Breast epithelium (tissue), 4 donors: ENCODE data around the gene MEPCE. TPM values are rescaled to one million over a fixed set of nuclear protein-coding genes. Genes with fewer than 3 reads are reported as not detected.

Experiments
- DNase-seq, 2 donors: peaks; one replicate each; pipeline ENCODE4 v3.0.0-alpha.2; 2019; ENCODE audit warnings: low spot score in 2 of 2
- H3K27ac ChIP-seq, 2 donors: fragments of 200-600 bp; sonication (generic) in 1 of 2; one replicate each; pipeline ENCODE4 v1.5.1; 2016 to 2019; ENCODE audit warnings: mild to moderate bottlenecking in 1 of 2
- H3K27me3 ChIP-seq, 2 donors: fragments of 200-600 bp; sonication (generic) in 1 of 2; one replicate each; pipeline versions ENCODE4 v1.5.1 to v1.6.0; 2017 to 2019; ENCODE audit warnings: control low read depth in 1 of 2, mild to moderate bottlenecking in 1 of 2
- H3K36me3 ChIP-seq: fragments of 200-600 bp; one replicate; pipeline ENCODE4 v1.5.1; 2019
- H3K4me1 ChIP-seq, 2 donors: fragments of 200-600 bp; sonication (generic); one replicate each; pipeline ENCODE4 v1.5.1; 2016 to 2019; ENCODE audit warnings: control low read depth in 1 of 2
- H3K4me3 ChIP-seq, 3 donors: fragments of 200-600 bp; sonication (generic); 1 replicate in 2 of 3; 2 replicates in 1 of 3; pipeline ENCODE4 v1.5.1; 2016 to 2019; ENCODE audit warnings: mild to moderate bottlenecking in 3 of 3, moderate library complexity in 2 of 3
- H3K9me3 ChIP-seq, 2 donors: fragments of 200-600 bp; sonication (generic) in 1 of 2; one replicate each; pipeline ENCODE4 v1.5.1; 2016 to 2019; ENCODE audit warnings: control low read depth in 1 of 2
- CTCF ChIP-seq, 3 donors: fragments of 450-650 bp; IDR thresholded peaks; one replicate each; pipeline ENCODE4 v1.5.1; 2016 to 2017; ENCODE audit warnings: antibody characterized with exemption in 3 of 3, mild to moderate bottlenecking in 3 of 3, moderate library complexity in 3 of 3
- POLR2A ChIP-seq: fragments of 450-650 bp; IDR thresholded peaks from one replicate; pipeline ENCODE4 v1.6.1; 2016; ENCODE audit warnings: antibody characterized with exemption, mild to moderate bottlenecking, moderate library complexity
- POLR2AphosphoS5 ChIP-seq, 3 donors: sonication (generic); formaldehyde crosslinking; IDR thresholded peaks; one replicate each; pipeline ENCODE4 v1.6.1; 2017; ENCODE audit warnings: antibody characterized with exemption in 3 of 3
- intact Hi-C: fragments of 100-400 bp; cut with DNase I; formaldehyde crosslinking; loops from one replicate; pipeline ENCODE4 v1.15.1; 2023; ENCODE audit warnings: low total_unique reads
- total RNA-seq, 3 donors: library from RNA; depleted of rRNA; stranded (reverse); fragments of >200 nt; gene quantifications; one replicate each; pipeline ENCODE4 v1.1.0, GENCODE V29; 2016

MEPCE gene
- total RNA-seq, 3 donors from 2014 or later: 26.5 to 41.4 (median 40.6) TPM

- TF ChIP-seq CTCF (IDR thresholded peaks at IDR 0.05): no peak
- TF ChIP-seq POLR2AphosphoS5 (IDR thresholded peaks at IDR 0.05): no peak
- no peak for TF ChIP-seq POLR2A
- no peak for DNase-seq
- H3K4me1 ChIP-seq: peaks cover 9% of the 10 kb centered on the region in 2 donors
- H3K36me3 ChIP-seq: no peaks in the 10 kb centered on the region
- no peaks in the 10 kb centered on the region for H3K9me3 ChIP-seq
- no peaks in the 10 kb centered on the region for H3K27me3 ChIP-seq
- intact Hi-C loops: no loop called here
- H3K27ac ChIP-seq: no peak overlapping the region
- H3K4me3 ChIP-seq: no peak overlapping the region
Observed at GRCh38 chr7:100481466-100481865, 51.8 kb downstream of the MEPCE start.

- no peak for DNase-seq
- Histone ChIP-seq H3K27me3 (no peaks in the 10 kb centered on the region), H3K4me1 (peaks cover 4 to 5% of the 10 kb centered on the region in 2 donors), H3K36me3 (no peaks in the 10 kb centered on the region), H3K27ac (peak overlapping the region; percentile 29 to 36), H3K9me3 (no peaks in the 10 kb centered on the region), H3K4me3 (peak overlapping the region; percentile 52 to 83 (median 69))
- intact Hi-C loops: no loop called here
- TF ChIP-seq POLR2AphosphoS5 (IDR thresholded peaks at IDR 0.05) (no peak), CTCF (IDR thresholded peaks at IDR 0.05) (no peak), POLR2A (no peak)
Observed at GRCh38 chr7:100482728-100483089, 53.1 kb downstream of the MEPCE start.

- intact Hi-C loops: no loop called here
- Histone ChIP-seq H3K27ac (peak overlapping the region; percentile 36 to 64), H3K4me1 (peaks cover 4 to 5% of the 10 kb centered on the region in 2 donors), H3K27me3 (no peaks in the 10 kb centered on the region), H3K36me3 (no peaks in the 10 kb centered on the region), H3K9me3 (no peaks in the 10 kb centered on the region), H3K4me3 (peak overlapping the region; percentile 52 to 83 (median 69))
- TF ChIP-seq CTCF (IDR thresholded peaks at IDR 0.05) (peak; percentile 58 to 98 (median 70)), POLR2AphosphoS5 (IDR thresholded peaks at IDR 0.05) (no peak), POLR2A (no peak)
- DNase-seq: peak in 1 of 2 donors; percentile 71
Observed at GRCh38 chr7:100483090-100483721, 53.6 kb downstream of the MEPCE start.

Other genes starting within 250 kb of the MEPCE start
- gene PVRIG, start 209.9 kb upstream of the MEPCE start, total RNA-seq: 1 to 10 TPM in 1 of 3 donors, under 1 TPM in 2; 0.32 to 1.2 (median 0.66) TPM
- gene SPDYE3, start 122.1 kb upstream of the MEPCE start, total RNA-seq: not detected
- 10 to 100 TPM; 33.8 to 100.0 (median 75.4) TPM for gene PILRB, start 71.7 kb upstream of the MEPCE start, total RNA-seq
- gene PILRA, start 56.3 kb upstream of the MEPCE start, total RNA-seq: 1 to 10 TPM; 4.3 to 9.9 (median 7.9) TPM
- 10 to 100 TPM in 1 of 3 donors, 1 to 10 TPM in 2; 3.9 to 12.6 (median 8.6) TPM for gene ZCWPW1, start 1.1 kb upstream of the MEPCE start, total RNA-seq
- 10 to 100 TPM; 14.1 to 42.6 (median 32.6) TPM for gene PPP1R35, start 6.7 kb downstream of the MEPCE start, total RNA-seq
- gene SPACDR, start 34.4 kb downstream of the MEPCE start, total RNA-seq: not detected
- 10 to 100 TPM; 17.0 to 23.7 (median 19.7) TPM for gene TSC22D4, start 49.4 kb downstream of the MEPCE start, total RNA-seq
- gene NYAP1, start 54.1 kb downstream of the MEPCE start, total RNA-seq: under 1 TPM; 0.48 to 0.66 (median 0.59) TPM
- gene AGFG2, start 109.4 kb downstream of the MEPCE start, total RNA-seq: 10 to 100 TPM; 12.2 to 24.7 (median 18.7) TPM
- 1 to 10 TPM in 1 of 3 donors, under 1 TPM in 2; 0.96 to 2.2 (median 0.98) TPM for gene SAP25, start 144.1 kb downstream of the MEPCE start, total RNA-seq
- 10 to 100 TPM; 49.6 to 89.1 (median 88.1) TPM for gene LRCH4, start 156.3 kb downstream of the MEPCE start, total RNA-seq
- gene FBXO24, start 156.5 kb downstream of the MEPCE start, total RNA-seq: under 1 TPM in 2 of 3 donors, not detected in 1; 0.59 to 0.98 TPM
- gene PCOLCE, start 172.5 kb downstream of the MEPCE start, total RNA-seq: 10 to 100 TPM; 33.1 to 61.8 (median 39.7) TPM
- 10 to 100 TPM in 2 of 3 donors, 1 to 10 TPM in 1; 8.8 to 12.6 (median 11.8) TPM for gene MOSPD3, start 182.7 kb downstream of the MEPCE start, total RNA-seq
- under 1 TPM in 1 of 3 donors, not detected in 2; 0.48 TPM for gene TFR2, start 211.7 kb downstream of the MEPCE start, total RNA-seq
- not detected for gene ACTL6B, start 226.6 kb downstream of the MEPCE start, total RNA-seq
- 100 to 1,000 TPM; 113 to 197 (median 173) TPM for gene GNB2, start 243.9 kb downstream of the MEPCE start, total RNA-seq